GM12865 (cell line): ENCODE data around the gene KIFC3.

Experiments used
- DNase-seq: peaks from one replicate; pipeline ENCODE4 v3.0.0; 2010; ENCODE audit warnings: low read depth
- H3K4me3 ChIP-seq: 2 replicates; pipeline ENCODE4 v1.5.1; 2011; ENCODE audit warnings: mild to moderate bottlenecking, low read depth, low read length, control low read depth
- TF ChIP-seq, protein P1 (sequence below): IDR thresholded peaks from 2 replicates; pipeline ENCODE4 v1.5.1; 2011; ENCODE audit warnings: low read length, control low read depth, low read depth, inconsistent platforms; ENCODE audit not compliant: insufficient read depth; ENCODE audit errors: missing control alignments

The KIFC3 gene

DNA sequence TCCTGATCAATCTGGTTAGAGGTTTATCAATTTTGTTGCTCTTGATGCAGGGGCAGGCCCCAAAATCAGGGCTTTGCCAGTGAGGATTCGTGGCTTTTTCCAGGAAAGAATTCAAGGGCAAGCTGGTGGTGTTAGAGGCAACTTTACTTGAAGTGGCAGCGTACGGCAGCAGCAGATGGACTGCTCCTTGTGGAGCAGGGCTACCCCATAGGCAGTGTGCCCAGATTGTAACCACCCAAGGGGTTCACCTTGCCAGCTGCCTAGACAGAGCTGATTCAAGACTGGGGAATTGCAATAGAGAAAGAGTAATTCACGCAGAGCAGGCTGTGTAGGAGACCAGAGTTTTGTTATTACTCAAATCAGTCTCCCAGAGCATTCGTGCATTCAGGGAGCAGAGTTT, 90.9 kb downstream of the KIFC3 start:
- H3K4me3 ChIP-seq: no peak overlapping the region
- no peak for DNase-seq
- TF ChIP-seq, protein P1, sequence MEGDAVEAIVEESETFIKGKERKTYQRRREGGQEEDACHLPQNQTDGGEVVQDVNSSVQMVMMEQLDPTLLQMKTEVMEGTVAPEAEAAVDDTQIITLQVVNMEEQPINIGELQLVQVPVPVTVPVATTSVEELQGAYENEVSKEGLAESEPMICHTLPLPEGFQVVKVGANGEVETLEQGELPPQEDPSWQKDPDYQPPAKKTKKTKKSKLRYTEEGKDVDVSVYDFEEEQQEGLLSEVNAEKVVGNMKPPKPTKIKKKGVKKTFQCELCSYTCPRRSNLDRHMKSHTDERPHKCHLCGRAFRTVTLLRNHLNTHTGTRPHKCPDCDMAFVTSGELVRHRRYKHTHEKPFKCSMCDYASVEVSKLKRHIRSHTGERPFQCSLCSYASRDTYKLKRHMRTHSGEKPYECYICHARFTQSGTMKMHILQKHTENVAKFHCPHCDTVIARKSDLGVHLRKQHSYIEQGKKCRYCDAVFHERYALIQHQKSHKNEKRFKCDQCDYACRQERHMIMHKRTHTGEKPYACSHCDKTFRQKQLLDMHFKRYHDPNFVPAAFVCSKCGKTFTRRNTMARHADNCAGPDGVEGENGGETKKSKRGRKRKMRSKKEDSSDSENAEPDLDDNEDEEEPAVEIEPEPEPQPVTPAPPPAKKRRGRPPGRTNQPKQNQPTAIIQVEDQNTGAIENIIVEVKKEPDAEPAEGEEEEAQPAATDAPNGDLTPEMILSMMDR: no peak

DNA sequence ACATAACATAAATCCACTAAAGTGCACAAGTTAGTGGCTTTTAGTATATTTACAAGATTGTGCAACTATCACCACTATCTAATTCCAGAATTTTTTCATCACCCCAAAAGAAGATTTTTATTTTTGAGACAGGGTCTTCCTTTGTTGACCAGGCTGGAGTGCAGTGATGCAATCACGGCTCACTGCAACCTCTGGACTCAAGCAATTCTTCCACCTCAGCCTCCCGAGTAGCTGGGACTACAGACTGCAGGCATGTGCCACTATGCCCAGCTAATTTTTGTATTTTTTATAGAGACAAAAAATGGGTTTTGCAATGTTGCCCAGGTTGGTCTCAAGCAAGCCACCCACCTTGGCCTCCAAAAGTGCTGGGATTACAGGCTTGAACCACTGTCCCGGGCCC, 92.6 kb downstream of the KIFC3 start:
- TF ChIP-seq, protein P1: no peak
- DNase-seq: no peak
- no peak overlapping the region for H3K4me3 ChIP-seq
